Measurements from ENCODE around the gene ARHGAP28.

ARHGAP28 gene, protein sequence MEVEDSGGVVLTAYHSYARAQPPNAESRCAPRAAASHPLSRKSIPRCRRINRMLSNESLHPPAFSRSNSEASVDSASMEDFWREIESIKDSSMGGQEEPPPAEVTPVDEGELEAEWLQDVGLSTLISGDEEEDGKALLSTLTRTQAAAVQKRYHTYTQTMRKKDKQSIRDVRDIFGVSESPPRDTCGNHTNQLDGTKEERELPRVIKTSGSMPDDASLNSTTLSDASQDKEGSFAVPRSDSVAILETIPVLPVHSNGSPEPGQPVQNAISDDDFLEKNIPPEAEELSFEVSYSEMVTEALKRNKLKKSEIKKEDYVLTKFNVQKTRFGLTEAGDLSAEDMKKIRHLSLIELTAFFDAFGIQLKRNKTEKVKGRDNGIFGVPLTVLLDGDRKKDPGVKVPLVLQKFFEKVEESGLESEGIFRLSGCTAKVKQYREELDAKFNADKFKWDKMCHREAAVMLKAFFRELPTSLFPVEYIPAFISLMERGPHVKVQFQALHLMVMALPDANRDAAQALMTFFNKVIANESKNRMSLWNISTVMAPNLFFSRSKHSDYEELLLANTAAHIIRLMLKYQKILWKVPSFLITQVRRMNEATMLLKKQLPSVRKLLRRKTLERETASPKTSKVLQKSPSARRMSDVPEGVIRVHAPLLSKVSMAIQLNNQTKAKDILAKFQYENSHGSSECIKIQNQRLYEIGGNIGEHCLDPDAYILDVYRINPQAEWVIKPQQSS

DNA sequence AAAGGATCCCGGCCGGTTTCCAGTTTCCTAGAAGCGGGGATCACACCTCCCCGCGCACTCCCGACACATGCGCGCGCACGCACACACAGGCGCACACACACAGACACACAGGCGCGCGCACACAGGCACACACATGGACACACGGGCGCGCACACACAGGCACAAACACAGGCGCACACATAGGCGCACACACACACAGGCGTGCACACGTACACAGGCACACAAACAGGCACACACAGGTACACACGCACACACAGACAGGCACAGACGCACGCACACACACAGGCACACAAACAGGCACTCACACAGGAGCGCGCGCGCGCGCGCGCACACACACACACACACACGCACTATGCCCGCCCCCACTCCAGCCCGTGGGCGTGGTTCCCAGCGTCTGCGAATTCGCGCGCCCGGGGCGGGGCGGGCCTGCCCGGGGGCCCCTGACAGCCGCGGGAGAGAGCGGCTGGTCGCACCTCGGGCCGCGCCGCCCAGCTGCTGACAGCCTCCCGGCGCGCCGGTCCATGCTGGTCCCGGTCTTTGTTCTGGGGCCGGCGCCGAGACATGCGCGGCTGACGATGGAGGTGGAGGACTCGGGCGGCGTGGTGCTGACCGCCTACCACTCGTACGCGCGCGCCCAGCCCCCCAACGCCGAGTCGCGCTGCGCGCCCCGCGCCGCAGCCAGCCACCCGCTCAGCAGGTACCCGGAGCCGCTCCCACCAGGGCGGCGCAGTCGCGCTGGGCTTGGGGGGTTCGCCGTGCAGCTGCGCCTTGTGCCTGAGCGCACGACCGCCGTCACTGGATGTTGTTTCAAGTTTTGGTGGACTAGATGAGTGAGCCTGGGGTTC is at the start of gene ARHGAP28:
TSS of gene ARHGAP28 (plus strand) at position 470 of the 845 bp plus-strand sequence. CDS start at position 576, 106 bp downstream.
- DNase-seq: no peak

DNA sequence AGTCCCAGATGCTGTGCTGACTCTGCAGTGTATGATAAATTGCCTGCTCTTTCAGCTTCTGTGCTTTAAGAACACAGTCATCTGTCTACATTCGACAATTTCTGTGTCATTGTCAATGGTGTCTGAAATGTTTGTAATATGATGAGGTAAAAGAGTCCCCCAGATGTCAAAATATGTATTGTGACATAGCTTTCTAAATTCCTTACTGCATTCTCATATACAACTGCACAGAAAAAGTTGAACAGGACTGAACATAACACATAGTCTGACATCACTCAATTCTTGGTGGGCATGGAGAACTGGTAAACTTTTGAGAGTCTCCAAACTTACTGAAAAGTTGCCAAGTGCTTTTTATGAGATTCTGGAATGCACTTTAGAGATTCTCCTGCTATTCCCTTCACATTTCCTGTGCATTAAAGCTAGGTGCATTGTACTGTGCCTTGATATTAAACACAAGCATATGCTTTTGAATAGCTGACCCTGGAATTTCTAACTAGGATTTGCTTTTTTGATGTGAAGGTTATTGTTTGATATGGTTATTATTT is 48.1 kb upstream of the ARHGAP28 start:
- DNase-seq: no peak

DNA sequence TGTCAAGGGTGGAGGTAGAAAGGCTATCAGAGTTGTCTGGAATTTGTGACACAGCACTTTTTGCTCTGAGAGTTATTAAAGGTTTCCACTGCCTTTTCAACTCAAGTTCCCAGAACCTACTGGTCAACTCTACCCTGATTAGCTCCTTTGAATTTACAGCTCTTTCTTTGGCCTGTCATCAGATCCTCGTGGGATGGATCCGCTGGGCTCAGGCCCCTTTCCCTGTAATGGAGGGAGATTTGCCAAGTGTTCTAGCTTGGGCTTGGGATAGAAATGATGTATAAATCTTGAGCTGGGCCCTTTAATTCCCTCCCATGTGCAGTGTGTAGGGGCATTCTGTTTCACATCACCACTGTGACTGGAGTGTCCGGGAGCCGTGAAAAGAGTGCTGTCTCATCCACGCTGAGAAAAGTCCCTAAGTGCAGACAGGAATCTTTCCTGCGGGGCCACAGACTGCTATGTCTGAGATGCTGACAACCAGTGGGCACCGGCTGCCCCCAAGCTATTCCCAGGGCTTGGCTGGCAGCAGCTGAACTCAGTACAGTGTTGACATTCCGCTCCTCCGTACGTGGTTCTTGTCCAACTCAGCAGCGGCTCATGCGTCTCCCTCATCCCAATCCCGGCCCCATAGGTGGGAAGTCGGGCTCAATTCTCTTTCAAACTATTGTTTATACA is 46.9 kb upstream of the ARHGAP28 start:
- no peak for DNase-seq

DNA sequence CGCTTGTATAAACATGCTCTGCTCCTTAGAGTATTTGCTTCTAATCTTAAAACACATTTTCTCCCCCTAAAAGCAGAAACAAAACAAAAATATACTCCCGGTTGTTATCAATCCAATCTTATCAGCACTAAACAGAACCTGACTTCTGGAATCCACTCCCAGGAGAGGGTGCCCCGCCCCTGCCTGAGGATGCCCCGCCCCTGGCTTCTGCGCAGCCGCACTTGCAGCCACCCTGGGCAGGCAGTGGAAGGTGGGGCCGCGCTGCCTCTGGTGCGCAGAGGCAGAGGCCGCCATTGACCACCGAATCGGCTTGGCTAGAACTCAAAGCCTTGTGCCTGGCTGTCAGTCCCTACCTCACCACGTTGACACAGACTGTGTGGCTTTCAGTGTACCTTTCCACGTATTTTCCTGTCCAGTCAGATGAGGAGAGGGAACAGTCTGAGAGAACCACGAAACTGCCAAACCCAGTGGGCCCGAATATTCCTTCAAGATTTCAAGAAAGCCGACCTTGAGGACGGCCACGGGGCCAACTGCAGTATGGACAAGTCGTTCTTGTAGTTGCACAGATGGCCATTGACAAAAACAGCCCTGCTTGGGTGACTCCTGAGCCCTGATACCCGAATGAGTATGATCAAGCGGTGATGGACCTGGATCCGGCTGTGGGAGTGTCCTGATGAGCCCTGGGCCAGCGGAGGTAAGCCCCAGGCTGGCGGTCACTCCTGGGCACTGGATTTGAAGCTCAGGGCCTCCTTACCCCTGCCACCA is 46.2 kb upstream of the ARHGAP28 start:
- DNase-seq: no peak

DNA sequence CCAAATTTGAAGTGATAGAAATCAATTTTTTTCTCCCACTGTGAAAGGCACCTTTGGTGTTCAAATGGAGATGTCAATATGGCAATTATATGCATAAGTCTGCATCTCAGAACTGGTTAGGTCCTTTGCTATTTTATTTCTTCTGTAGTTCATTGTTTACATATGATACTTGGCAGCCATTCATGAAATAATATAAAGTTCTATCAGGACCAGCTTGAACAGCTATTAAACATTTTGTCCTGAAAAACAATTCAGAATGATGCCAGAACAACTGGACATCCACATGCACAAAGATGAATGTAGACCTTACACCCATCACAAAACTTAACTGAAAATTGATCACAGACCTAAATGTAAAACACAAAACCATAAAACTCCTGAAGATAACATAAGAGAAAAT is 41.8 kb upstream of the ARHGAP28 start:
- DNase-seq: no peak

DNA sequence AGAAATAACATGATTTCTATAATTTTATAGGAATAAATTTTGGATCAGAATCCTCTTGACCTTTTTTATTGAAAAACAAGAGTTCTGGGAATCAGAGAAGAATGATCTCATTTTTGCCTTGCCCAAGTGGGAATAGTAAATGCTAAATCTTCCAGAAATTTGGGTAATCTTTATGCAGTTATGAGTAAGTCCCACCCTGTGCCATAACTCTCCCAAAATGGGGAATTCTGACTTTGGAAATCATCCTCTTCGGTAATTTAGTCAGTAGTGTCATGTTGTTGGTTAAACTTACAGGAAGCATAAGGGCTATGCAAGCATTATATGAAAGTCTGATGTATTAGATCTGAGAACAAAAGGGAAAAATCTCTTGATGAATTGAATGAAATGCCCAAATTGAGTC is 20.6 kb upstream of the ARHGAP28 start:
- no peak for DNase-seq

DNA sequence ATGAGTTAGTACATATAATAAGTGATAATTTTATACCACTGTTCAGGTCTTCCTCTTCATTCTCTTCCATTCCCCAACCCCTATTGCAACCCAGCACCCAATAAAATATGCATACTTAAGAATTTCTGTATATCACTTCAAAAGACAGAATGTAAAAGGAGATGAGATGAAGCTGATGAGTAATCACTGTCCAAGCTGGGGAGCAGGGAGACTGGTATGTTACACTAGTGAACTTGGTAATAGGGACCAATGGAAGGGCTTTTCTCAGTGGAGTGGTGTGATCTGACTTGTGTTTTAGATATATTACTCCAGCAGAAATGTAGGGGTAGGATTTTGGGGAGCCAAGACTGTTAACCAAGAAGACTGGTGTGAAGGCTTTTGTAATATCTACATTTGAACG is 18.0 kb upstream of the ARHGAP28 start:
- DNase-seq: no peak

DNA sequence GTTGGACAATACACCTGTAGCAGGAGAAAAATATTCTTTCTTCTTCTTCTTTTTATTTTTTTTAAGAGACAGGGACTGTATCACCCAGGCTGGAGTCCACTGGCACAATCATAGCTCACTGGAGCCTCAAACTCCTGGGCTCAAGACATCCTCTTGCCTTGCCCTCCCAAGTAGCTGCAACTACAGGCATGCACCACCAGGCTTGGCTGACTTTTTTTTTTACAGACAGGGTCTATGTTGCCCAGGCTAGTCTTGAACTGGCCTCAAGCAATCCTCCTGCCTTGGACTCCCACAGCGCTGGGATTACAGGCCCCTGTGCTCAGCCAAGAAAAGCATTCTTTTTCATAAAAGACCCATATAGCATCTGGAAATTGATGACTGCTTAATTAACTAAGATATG is 17.1 kb upstream of the ARHGAP28 start:
- DNase-seq: no peak

DNA sequence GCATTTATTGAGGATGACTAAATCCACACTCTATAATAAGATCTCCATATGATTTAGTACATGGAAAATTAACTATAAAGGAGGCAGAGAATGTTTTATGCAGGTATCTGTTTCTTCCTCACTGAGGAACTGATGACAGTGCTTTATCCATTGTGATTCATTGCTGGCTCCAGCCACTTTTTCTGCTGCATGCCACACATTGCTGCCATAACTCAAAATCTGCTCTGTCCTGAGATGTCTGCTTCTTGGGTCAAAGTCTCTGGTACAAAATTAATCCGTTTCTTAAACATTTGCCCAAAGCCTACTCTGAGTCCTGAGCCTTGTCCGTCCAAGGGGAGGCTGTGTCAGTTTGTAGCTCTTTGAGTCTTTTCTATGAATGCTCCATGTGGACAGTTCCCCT is 15.5 kb upstream of the ARHGAP28 start:
- DNase-seq: no peak

DNA sequence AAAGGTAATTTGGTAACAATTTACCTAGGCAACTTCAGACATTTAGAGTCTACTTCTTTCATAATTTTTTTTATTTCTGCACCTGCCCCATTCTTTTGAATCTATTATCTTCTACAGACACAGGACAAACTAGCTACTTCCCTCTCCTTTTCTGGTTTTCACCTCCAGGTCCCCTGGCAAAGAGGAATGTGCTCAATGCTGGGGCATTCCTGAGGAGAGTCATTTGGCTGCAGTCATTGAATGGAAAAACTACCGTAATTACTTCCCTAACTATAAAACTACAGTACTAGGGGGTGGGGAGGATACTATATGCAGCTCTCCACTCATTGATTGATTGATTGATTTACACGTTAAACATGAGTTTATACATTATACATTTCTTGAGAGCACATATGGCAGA is 11.2 kb upstream of the ARHGAP28 start:
- DNase-seq: no peak

DNA sequence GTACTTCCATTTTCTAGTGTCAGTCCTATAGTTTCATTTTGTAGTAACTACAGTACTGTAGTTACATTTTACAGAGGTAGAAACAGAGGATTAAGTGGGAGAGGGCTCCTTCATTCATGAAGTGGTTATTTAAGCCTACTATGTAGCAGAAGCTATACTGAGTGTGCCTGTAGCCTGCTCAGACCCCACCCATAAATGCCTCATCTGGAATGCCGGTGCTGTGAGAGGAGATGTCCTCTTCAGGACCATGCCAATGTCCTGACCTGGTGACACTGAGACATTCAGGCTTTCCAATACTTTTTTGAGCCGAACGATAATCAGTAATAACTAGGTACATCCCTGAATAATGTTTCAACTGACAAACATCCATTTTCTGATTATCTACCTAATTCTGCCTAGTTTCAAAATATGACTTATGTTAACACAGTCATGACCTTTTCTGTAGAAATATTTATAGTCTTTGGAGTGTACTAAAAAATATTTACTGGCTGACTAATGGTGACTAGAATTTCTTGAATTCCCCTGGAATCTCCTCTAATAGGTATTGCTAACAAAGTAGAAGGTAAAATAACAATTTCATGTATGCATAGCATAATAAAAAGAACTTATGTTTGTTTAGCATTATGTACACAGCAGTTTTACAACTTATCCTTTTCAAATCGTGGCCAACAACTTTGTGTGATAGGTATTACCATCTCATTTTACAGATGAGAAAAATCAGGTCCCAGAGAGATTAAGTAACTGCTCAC is 10.2 kb upstream of the ARHGAP28 start:
- no peak for DNase-seq

DNA sequence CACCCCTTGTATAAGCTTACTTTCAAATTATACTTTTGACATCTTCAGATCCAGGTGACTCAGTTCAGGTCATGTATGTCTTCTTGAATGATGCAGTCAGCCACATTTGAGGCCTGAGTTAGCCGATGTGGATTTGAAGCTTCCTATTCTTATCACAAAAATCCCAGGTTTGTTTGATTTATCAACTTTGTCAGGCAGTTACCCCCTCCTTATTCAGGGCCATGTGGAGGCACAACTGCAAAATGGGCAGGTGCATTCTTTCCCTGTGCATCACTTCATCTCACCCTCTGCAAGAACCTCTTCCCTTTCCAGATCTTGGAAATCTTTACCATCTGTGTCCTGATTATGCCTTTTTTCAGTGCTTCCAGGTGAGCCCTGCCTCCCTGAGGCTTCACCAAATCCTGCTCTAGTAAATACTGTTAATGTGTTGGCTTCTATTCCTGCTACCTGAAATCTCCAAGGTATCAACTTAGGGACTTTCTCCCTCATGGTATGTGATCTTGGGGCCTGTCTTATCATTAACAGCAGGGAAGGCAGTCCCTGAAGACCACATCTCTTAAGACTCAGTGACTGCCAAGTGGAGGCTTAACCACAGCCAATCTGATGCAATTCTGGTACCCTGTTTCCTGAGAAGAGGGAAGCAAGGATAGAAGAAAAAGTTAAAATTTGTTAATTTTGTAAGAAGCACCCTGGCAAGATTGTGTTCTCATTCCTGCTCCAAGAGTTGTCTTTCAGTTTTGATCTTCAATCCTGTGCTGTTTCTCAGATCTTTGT is 9.4 kb upstream of the ARHGAP28 start:
- DNase-seq: no peak

DNA sequence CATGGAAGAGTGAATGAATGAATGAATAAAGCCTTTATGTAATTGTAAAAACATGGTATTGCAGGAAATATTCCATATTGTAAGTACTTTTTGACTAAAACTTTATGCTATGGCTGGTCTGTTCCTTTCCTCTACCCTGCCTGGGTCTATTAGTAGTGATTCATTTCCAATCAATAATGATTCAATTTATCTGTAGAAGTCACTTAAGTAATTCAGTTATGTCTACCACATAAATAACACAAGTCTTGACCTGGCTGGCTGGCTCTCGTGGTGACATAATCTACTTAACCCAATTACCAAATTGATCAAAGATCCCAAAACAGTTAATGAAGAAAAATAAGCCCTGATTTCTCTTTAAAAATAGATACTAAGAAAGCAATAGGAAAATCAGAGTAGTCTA is 7.8 kb upstream of the ARHGAP28 start:
- DNase-seq: no peak

DNA sequence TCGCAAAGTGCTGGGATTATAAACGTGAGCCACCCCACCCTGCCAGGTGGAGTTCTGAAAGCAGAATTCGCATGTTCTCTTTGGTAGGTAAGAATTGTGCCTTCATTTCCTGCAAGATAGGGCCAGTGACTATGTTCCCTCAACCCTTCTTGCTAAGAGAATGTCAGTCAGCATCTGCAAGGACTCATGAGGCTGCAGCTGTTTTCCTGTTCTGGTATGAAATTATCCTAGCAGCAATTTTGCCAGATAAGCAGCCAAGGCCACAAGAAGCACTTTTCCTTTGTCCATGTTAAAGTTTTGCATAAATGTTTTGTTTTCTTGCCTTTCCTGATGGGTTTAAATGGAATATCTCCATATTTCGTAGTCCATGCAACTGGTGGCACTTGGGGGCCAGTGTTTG is 6.8 kb upstream of the ARHGAP28 start:
- DNase-seq: no peak

DNA sequence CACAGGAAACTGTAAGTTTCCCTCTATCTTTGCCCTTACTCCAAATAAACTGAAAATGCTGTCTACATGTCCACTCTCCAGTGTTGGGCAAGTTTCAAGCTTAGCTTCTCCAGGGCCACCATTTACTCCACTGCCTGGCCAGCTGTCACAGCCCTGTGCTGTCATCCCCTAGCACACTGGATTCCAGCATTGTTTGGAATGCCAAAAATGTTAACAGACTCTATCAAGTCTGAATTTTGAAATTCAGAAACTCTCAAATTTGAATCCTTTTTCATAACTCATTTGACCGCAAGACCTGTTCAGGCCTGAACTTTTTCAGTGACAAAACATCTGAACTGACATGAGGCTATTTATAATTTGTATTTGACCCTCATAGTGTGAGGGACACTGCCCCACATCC is 5.2 kb upstream of the ARHGAP28 start:
- no peak for DNase-seq

DNA sequence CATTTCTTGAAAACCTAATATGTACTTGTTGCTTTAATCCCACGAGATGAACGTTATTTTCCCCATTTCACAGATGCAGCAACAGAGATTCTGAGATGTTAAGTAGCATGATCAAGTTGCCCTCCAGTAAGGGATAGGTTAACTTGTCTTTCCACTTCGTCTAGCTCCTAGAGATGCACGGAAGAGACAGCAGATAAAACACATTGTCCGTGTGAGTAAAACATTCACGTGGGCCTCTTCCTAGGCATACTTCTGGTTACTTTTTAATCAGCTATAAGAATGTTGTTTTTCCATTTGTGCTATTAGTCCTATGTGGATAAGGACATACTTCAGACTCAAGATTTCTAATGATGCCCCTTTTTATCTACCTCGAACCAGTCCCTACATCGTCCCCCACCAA is 1.2 kb upstream of the ARHGAP28 start:
- no peak for DNase-seq

DNA sequence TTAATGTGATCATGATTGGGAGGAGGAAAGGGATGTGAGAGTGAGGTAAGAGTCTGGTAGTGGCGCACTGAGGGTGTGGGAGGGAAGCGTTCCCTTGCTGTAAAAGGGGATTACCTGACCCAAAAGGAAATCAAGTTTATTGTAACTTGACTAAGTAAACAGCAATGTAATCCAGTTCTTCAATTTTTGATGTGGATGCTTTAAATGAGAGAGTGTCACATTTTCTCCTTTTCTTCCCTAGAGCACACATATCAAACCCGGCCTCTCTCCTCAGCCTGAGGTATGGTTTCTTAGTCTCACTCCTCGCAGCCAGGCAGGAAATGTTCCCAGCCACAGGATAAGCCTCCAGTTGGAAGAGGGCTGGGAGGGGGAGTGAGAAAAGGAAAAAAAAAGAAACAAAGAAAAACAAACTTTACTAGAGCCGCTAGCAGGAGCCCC is 688 bp upstream of the ARHGAP28 start:
- DNase-seq: no peak

DNA sequence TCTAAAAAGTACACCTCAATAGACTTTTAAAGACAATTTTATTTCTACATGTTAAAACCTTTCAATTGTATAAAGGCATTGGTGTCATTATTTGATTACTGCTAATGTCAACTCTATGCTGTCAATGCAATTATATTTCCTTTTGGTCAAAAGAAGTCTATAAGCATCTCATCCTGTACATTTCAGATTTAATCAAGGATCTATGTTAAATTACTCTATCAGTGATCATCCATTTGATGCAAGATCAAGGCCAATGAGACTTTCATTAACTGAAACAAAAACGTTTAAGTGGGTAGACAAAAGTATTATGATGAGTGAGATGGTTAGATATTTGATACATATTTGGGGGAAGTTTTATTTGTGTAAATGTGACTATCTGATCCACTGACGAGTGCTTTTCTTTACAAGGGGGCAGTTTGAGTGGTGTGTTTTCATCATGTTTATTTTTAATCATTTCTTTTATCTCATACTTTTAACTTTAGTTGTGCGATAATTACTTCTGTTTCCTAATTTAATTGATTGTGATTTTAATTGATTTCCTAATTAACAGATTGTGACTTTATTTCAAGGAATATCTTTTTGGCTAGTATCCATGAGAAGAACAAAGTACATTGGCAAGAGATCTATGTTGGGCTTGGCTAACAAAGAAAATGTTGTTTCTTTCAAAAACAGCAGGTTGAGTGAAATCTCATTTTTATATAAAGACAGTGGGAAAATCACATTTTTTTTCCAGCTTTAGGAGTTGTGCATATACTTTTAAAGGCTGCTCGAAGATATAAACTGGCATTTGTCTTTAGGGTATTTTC is 1.1 kb downstream of the ARHGAP28 start:
- DNase-seq: no peak

DNA sequence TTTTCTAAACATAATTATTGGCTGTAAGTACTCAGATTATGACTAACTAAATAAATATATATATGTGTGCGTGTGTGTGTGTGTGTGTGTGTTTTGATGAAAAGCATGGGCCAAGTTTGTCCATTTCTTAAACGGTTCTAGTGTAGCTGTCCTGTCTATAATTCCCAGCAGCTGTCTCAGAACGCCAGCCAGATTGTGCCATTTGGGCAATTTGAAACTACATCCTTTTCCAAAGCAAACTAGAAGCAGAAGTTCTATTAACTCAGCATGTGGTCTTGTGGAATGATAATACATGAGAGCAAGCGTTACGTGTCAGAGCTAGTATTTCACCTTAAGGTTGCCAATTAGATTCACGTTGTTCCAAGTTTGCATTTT is 1.7 kb downstream of the ARHGAP28 start:
- DNase-seq: no peak
